CD4-positive, alpha-beta memory T cell (primary cell): ENCODE data around the gene JPH2. TPM values are rescaled to one million over a fixed set of nuclear protein-coding genes. Genes with fewer than 3 reads are reported as not detected.
A peak's percentile ranks its signal among the peaks of the same experiment; 100 is the strongest.

ENCODE experiments used
- CTCF ChIA-PET: fragments of 350-600 bp; sonication (Branson Sonifier 250); formaldehyde crosslinking; loops from one replicate; lab custom pipeline; 2021; ENCODE audit warnings: inconsistent platforms; ENCODE audit not compliant: partially characterized antibody; lab: Charles Lee
- POLR2A ChIA-PET: fragments of 350-600 bp; sonication (Branson Sonifier 250); formaldehyde crosslinking; loops from one replicate; lab custom pipeline; 2021; ENCODE audit not compliant: partially characterized antibody; lab: Charles Lee
- DNase-seq, 5 donors: peaks; one replicate each; pipeline versions ENCODE4 v3.0.0 to v3.0.0-alpha.2; 2020 to 2022; ENCODE audit warnings: mixed read lengths in 1 of 5
- H3K27ac ChIP-seq: one replicate; pipeline ENCODE4 v1.7.0; 2013; ENCODE audit warnings: low read depth, low read length
- H3K27me3 ChIP-seq: 2 replicates; pipeline ENCODE4 v1.7.0; 2013; ENCODE audit warnings: mild to moderate bottlenecking, low read length, moderate library complexity; ENCODE audit not compliant: insufficient read depth
- H3K36me3 ChIP-seq: 2 replicates; pipeline ENCODE4 v1.7.0; 2013; ENCODE audit warnings: mild to moderate bottlenecking, low read length, moderate library complexity; ENCODE audit not compliant: insufficient read depth
- H3K4me1 ChIP-seq: 2 replicates; pipeline ENCODE4 v1.7.0; 2013; ENCODE audit warnings: mild to moderate bottlenecking, low read length, moderate library complexity; ENCODE audit not compliant: insufficient read depth
- H3K4me3 ChIP-seq, 2 donors: one replicate each; pipeline ENCODE4 v1.7.0; 2013; ENCODE audit warnings: low read length in 2 of 2, mild to moderate bottlenecking in 1 of 2
- H3K9me3 ChIP-seq, 2 donors: one replicate each; pipeline ENCODE4 v1.7.0; 2013; ENCODE audit warnings: low read length in 2 of 2, control low read depth in 1 of 2; ENCODE audit not compliant: control insufficient read depth in 1 of 2
- H3K27ac Mint-ChIP-seq, 7 donors: one replicate each; pipeline ENCODE4 v1.8.0; 2020 to 2021; ENCODE audit warnings: mixed read lengths in 7 of 7, mild to moderate bottlenecking in 6 of 7, inconsistent platforms in 3 of 7, moderate library complexity in 3 of 7
- H3K27me3 Mint-ChIP-seq, 2 donors: one replicate each; pipeline ENCODE4 v1.8.0; 2020 to 2021; ENCODE audit warnings: mixed read lengths in 2 of 2
- H3K36me3 Mint-ChIP-seq, 2 donors: one replicate each; pipeline ENCODE4 v1.8.0; 2020 to 2021; ENCODE audit warnings: mixed read lengths in 2 of 2, inconsistent platforms in 1 of 2, mild to moderate bottlenecking in 1 of 2
- H3K4me1 Mint-ChIP-seq, 4 donors: one replicate each; pipeline ENCODE4 v1.8.0; 2020 to 2021; ENCODE audit warnings: mixed read lengths in 4 of 4, mild to moderate bottlenecking in 1 of 4
- H3K4me3 Mint-ChIP-seq, 8 donors: one replicate each; pipeline ENCODE4 v1.8.0; 2020 to 2021; ENCODE audit warnings: mixed read lengths in 8 of 8, mild to moderate bottlenecking in 7 of 8, moderate library complexity in 6 of 8, inconsistent platforms in 3 of 8
- H3K9me3 Mint-ChIP-seq, 8 donors: one replicate each; pipeline ENCODE4 v1.8.0; 2020 to 2021; ENCODE audit warnings: mixed read lengths in 8 of 8, mild to moderate bottlenecking in 5 of 8, inconsistent platforms in 3 of 8, moderate library complexity in 1 of 8
- intact Hi-C: fragments of 100-400 bp; cut with micrococcal nuclease; formaldehyde crosslinking; loops from one replicate; pipeline ENCODE4 v1.15.1; 2023
- polyA plus RNA-seq, 2 donors: library from polyadenylated mRNA; unstranded; fragments of 300-500 nt; fragmentation: Illumina TruSeq; gene quantifications; one replicate each; pipeline ENCODE4 v1.2.3, GENCODE V29; 2021
- total RNA-seq, 2 experiments: library from RNA; stranded (reverse); gene quantifications; one replicate each; pipeline ENCODE4 v1.2.3, GENCODE V29; 2021

JPH2 gene
- total and polyA plus RNA-seq, 4 experiments from 2014 or later = not detected

GRCh38 chr20:44069203-44070011 lies 117.6 kb downstream of the JPH2 start:
- Histone ChIP-seq H3K36me3 (no peaks in the 10 kb centered on the region), H3K27ac (peak overlapping the region; percentile 55), H3K27me3 (no peaks in the 10 kb centered on the region), H3K4me1 (peaks cover 57% of the 10 kb centered on the region), H3K4me3 (peak overlapping the region; percentile 40 to 57), H3K9me3 (no peaks in the 10 kb centered on the region)
- Mint-ChIP-seq H3K9me3 (no peaks in the 10 kb centered on the region), H3K27ac (peak overlapping the region; percentile 87 to 99 (median 98)), H3K4me1 (peaks cover 23 to 68% (median 44%) of the 10 kb centered on the region in 4 donors), H3K4me3 (peak overlapping the region; percentile 83 to 92 (median 88)), H3K36me3 (no peaks in the 10 kb centered on the region), H3K27me3 (no peaks in the 10 kb centered on the region)
- intact Hi-C loops = loop anchor here (1.0 to 5.0 kb wide), 4 partner anchors 11 to 127 kb away; no protein-coding TSS in a partner anchor
- peak; percentile 77 to 89 (median 84) for DNase-seq
- ChIA-PET POLR2A (interaction anchor here (0.9 to 1.9 kb wide), 8 partner anchors 11 to 612 kb away, joined by 3 to 9 read pairs (median 4); partner anchors contain the start of gene SRSF6), CTCF (interaction anchor here (1.2 to 5.1 kb wide), 3 partner anchors 11 to 320 kb away, joined by 3 to 30 read pairs (median 10); no protein-coding TSS in a partner anchor)

- DNase-seq = no peak
- Mint-ChIP-seq H3K27me3 (no peaks in the 10 kb centered on the region), H3K36me3 (no peaks in the 10 kb centered on the region), H3K27ac (peak overlapping the region; percentile 87 to 99 (median 98)), H3K9me3 (no peaks in the 10 kb centered on the region), H3K4me3 (peak overlapping the region; percentile 83 to 92 (median 88)), H3K4me1 (peaks cover 20 to 60% (median 41%) of the 10 kb centered on the region in 4 donors)
- no peaks in the 10 kb centered on the region for H3K27me3 ChIP-seq
- ChIA-PET POLR2A (interaction anchor here (0.9 to 1.9 kb wide), 8 partner anchors 12 to 611 kb away, joined by 3 to 9 read pairs (median 4); partner anchors contain the start of gene SRSF6), CTCF (interaction anchor here (1.2 to 5.1 kb wide), 3 partner anchors 11 to 319 kb away, joined by 3 to 30 read pairs (median 10); no protein-coding TSS in a partner anchor)
- H3K27ac ChIP-seq = peak overlapping the region; percentile 55
- no peaks in the 10 kb centered on the region for H3K9me3 ChIP-seq
- no peaks in the 10 kb centered on the region for H3K36me3 ChIP-seq
- peaks cover 54% of the 10 kb centered on the region for H3K4me1 ChIP-seq
- peak overlapping the region in 1 of 2 donors; percentile 57 for H3K4me3 ChIP-seq
- intact Hi-C loops = loop anchor here (1.0 to 5.0 kb wide), 3 partner anchors 12 to 111 kb away; no protein-coding TSS in a partner anchor
These were observed 118.4 kb downstream of the JPH2 start for GRCh38 chr20:44068316-44069201.

- Histone ChIP-seq H3K4me1 (peaks cover 48% of the 10 kb centered on the region), H3K4me3 (no peak overlapping the region), H3K36me3 (no peaks in the 10 kb centered on the region), H3K27ac (no peak overlapping the region), H3K9me3 (no peaks in the 10 kb centered on the region), H3K27me3 (no peaks in the 10 kb centered on the region)
- peak overlapping the region in 6 of 7 donors; percentile 42 to 98 (median 65) for H3K27ac Mint-ChIP-seq
- no peaks in the 10 kb centered on the region for H3K27me3 Mint-ChIP-seq
- DNase-seq = no peak
- H3K9me3 Mint-ChIP-seq = no peaks in the 10 kb centered on the region
- no peaks in the 10 kb centered on the region for H3K36me3 Mint-ChIP-seq
- CTCF ChIA-PET = interaction anchor here (5.1 kb wide), 1 partner anchor 10 kb away, joined by 30 read pairs; no protein-coding TSS in a partner anchor
- peaks cover 19 to 57% (median 38%) of the 10 kb centered on the region in 4 donors for H3K4me1 Mint-ChIP-seq
- POLR2A ChIA-PET = no interaction called here
- intact Hi-C loops = loop anchor here (5.0 kb wide), 1 partner anchor 110 kb away; no protein-coding TSS in a partner anchor
- H3K4me3 Mint-ChIP-seq = peak overlapping the region in 6 of 8 donors; percentile 17 to 57 (median 45)
These were observed 119.3 kb downstream of the JPH2 start for GRCh38 chr20:44067650-44068081.

GRCh38 chr20:44066645-44067606 lies 120.1 kb downstream of the JPH2 start:
- POLR2A ChIA-PET = no interaction called here
- Mint-ChIP-seq H3K4me3 (peak overlapping the region in 4 of 8 donors; percentile 23 to 57 (median 40)), H3K4me1 (peaks cover 18 to 52% (median 33%) of the 10 kb centered on the region in 4 donors), H3K27me3 (no peaks in the 10 kb centered on the region), H3K27ac (peak overlapping the region in 6 of 7 donors; percentile 7 to 98 (median 65)), H3K9me3 (no peaks in the 10 kb centered on the region), H3K36me3 (no peaks in the 10 kb centered on the region)
- Histone ChIP-seq H3K4me1 (peaks cover 44% of the 10 kb centered on the region), H3K27ac (no peak overlapping the region), H3K27me3 (no peaks in the 10 kb centered on the region), H3K4me3 (no peak overlapping the region), H3K9me3 (no peaks in the 10 kb centered on the region), H3K36me3 (no peaks in the 10 kb centered on the region)
- CTCF ChIA-PET = interaction anchor here (5.1 kb wide), 1 partner anchor 9 kb away, joined by 30 read pairs; no protein-coding TSS in a partner anchor
- no peak for DNase-seq
- intact Hi-C loops = loop anchor here (5.0 kb wide), 1 partner anchor 110 kb away; no protein-coding TSS in a partner anchor

- H3K4me3 ChIP-seq = no peak overlapping the region
- H3K9me3 ChIP-seq = no peaks in the 10 kb centered on the region
- H3K27ac ChIP-seq = no peak overlapping the region
- H3K4me3 Mint-ChIP-seq = peak overlapping the region in 1 of 8 donors; percentile 12
- DNase-seq = no peak
- H3K27me3 Mint-ChIP-seq = no peaks in the 10 kb centered on the region
- no peaks in the 10 kb centered on the region for H3K36me3 Mint-ChIP-seq
- intact Hi-C loops = loop anchor here (5.0 kb wide), 1 partner anchor 108 kb away; no protein-coding TSS in a partner anchor
- peak overlapping the region in 1 of 7 donors; percentile 44 for H3K27ac Mint-ChIP-seq
- ChIA-PET CTCF (no interaction called here), POLR2A (no interaction called here)
- H3K27me3 ChIP-seq = no peaks in the 10 kb centered on the region
- no peaks in the 10 kb centered on the region for H3K36me3 ChIP-seq
- peaks cover 31% of the 10 kb centered on the region for H3K4me1 ChIP-seq
- H3K4me1 Mint-ChIP-seq = peaks cover 19 to 43% (median 26%) of the 10 kb centered on the region in 4 donors
- no peaks in the 10 kb centered on the region for H3K9me3 Mint-ChIP-seq
These were observed 121.3 kb downstream of the JPH2 start for GRCh38 chr20:44065401-44066340.
